DMS 273 treated with DMSO at 0.1 percent for 48 hours (cell line): ENCODE measurements around the gene ACYP2.
A peak's percentile ranks its signal among the peaks of the same experiment; 100 is the strongest.
"Not testable (repeated sequence)": the region's sequence is repeated elsewhere in the genome, so short reads cannot be mapped to it uniquely, and the experiment has no call there.

Experiments used
- DNase-seq: peaks from one replicate; lab custom pipeline; 2025; lab: John Stamatoyannopoulos, UW

The ACYP2 gene

DNA sequence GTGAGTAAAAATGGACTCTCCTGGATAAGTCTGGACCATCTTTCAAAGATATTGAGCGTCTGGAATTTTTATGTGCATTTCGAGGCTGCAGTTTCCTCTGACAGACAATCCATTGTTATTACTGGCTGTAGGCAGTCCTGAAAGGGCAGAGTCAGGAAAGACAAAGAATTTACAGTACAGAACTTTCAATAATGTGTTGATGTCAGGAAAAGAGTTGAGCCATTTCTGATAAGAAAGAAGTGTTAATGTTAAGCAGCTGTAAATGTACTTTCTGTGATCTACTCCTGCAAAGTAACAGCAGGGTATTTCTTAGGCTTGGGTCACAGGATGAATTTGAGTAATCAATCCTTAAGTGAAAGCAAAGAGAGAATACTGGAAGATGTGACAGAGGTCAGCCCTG lies 110.8 kb downstream of the ACYP2 start:
- DNase-seq = no peak

DNA sequence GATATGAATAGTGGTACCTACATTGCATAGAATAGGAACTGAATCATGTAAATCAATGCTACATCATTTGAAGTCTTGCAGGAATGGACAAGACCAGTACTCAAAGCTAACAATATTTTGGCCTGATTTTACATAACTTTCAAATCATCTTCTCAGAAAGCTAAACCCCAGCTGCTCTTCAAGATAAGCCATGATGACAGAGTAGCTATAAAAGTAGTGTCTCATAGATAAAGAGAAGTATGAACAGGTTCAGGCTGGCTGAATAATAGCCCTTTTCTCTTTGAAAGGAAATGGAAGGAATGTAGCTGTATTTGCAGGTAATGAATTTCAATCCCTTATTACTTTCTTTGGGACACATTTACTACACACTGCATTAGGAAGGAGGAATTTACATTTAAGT lies 112.4 kb downstream of the ACYP2 start:
- DNase-seq = no peak

DNA sequence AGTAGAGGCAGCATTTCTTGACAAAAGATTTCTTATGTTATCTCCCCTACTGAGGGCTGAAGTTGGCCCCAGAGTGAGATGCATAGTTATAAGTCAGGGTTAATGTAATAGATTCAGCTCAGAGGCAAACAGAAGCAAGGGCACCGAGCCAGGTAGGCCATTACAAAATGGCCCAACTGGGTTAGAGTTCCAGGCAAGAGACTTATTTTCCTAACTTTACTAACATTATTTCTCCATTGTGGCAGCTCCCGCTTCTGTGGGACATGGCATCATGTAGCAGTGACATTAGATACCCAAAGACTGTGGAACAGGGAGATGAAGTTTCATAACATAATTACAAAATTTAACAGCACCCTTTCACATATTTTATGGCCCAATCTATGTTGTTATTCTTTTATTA lies 113.5 kb downstream of the ACYP2 start:
- no peak for DNase-seq

GRCh38 chr2:54233832-54234649 lies 118.6 kb downstream of the ACYP2 start:
- DNase-seq = no peak

DNA sequence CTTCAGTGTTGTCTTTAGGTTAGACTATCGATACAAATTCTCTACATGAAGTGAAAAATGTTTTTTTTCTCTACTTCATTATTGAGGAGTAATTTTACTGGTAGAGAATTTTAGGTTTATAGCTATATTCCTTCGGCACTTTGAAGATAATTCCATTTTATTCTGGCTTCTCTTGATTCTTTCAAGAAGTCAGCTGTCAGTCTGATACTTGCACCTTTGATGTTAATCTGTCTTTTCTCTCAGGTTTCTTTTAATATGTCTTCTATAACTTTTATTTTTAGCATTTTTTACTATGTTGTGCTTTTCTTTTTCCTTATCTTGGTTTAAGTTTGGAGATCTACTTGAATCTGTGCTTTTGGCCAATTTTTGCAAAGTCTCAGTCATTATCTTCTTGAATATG lies 122.0 kb downstream of the ACYP2 start:
- no peak for DNase-seq

GRCh38 chr2:54239427-54239826 lies 124.0 kb downstream of the ACYP2 start:
- DNase-seq = peak; percentile 47

GRCh38 chr2:54240515-54241469 lies 125.4 kb downstream of the ACYP2 start:
- no peak for DNase-seq

- DNase-seq = no peak
Observed at GRCh38 chr2:54247115-54247514, 131.7 kb downstream of the ACYP2 start.

DNA sequence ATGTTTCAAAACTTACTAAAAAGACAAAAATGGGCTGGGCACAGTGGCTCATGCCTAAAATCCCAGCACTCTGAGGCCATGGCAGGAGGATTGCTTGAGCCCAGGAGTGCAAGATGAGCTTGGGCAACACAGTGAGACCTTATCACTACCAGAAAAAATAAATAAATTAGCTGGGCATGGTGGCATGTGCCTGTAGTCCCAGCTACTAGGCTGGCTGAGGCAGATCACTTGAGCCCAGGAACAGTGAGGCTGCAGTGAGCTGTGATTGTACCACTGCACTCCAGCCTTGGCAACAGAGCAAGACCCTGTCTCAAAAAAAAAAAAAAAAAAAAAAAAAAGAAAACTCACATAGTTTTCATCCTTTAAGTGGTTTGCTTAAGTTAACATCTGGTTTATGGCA lies 134.2 kb downstream of the ACYP2 start:
- DNase-seq = no peak

- DNase-seq = no peak
Observed at GRCh38 chr2:54254180-54254579, 138.8 kb downstream of the ACYP2 start.

DNA sequence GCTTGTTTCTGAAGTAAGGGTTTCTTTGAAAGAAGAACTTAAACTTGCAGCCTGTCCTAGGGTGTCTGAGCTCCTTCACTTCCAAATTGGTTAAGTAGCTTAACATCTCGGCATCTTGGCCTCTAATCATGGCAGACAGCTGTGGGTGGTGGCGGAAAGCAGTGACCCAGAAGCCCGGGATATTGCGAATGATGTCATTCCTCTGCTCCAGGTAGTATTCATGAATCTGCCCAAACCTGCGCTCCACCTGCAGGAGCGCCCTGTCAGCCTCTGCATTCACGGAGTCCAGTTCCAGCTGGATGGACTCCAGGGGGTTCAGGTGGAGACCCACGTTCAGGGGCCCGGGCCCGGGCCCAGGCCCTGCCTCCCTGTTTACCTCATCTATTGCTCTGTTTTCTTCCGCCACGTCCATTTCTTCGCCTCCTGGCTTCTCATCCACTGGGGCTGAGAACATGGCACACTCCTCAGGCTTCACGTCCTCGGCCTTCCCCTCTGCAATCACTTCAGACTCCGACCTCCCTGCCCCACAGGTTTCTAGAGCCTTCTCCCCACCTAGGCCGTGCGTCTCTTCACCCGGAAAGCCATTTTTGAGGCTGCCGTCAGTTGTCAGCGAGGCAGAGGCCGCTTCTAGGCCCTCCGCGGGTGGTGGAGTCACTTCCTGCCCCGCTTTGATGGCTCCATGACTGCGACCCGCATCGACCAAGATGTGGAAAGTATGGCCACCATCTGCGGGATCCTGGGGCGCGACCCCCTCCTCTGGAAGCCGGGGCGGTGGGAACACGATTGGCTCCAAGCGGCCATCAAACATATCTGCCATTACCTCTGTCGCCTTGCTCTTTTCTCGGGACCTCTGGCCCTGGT lies 140.0 kb downstream of the ACYP2 start:
- no peak for DNase-seq

DNA sequence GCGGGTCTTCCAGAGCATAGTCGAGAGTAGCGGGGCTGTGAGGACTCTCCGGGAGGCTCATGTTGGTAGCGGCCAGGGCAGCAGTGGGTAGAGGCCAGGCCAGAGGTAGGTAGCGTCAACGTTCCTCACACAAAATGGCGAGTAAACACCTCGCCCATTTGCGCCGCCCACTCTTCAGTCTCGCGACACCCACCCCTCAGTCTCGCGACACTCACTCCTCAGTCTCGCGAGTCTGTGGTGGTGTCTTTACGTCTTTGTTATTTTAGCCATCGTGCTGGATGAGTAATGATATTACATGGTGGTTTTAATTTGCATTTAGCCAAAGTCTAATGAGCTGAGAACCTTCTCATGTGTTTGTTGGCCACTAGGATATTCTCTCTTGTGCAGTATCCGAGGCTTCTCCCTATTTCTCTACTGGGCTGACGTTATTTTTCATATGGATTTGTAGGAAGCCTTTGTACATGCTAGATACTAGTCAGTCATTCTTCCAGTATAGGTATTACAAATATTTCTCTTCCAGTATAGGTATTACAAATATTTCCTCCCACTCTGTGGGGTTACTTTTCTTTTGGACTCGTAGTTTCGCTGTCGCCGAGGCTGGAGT lies 140.8 kb downstream of the ACYP2 start, which contains the start of gene TSPYL6:
Gene TSPYL6, minus strand, starts transcription at position 139 of the 604 bp plus-strand sequence. Its CDS starts 78 bp downstream, at position 61.
- no peak for DNase-seq

GRCh38 chr2:54258166-54258565 lies 142.8 kb downstream of the ACYP2 start:
- DNase-seq = no peak

DNA sequence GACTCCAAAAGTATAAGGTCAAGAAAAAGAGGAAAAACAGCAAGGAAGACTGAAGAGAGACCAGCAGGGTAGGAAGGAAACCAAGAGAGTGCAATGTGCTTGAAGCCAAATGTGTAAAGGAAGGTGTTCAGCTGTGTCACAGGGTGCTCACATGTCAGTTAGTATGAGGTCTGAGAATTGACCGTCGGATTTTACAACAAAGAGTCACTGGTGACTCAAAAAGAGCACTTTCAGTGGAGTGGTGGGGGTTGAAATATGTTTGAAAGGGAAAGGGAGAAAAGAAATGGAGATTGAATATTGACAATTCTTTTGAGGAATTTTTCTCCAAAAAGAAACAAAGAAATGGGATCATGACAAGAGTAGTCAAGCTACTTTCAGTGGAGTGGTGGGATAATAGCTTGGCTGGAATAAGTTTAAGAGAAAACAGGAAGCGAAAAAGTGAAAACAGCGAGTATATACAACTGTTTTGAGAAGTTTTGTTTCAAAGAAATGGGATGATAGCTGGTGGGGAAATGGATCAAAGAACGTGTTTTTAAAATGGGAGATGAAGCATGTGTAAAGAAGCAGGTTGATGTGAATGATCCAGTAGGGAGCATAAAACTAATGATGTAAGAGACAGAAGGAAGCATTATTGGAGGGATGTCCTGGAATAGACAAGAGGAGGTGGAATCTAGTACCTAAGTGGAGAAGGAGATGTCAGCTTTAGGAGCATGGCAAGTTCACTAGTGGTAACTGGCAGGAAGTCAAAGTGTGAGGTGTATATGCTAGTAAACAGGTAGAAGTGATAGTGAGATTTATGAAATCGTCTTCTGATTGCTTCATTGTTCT lies 144.2 kb downstream of the ACYP2 start:
- DNase-seq = no peak

GRCh38 chr2:54260241-54260595 lies 144.8 kb downstream of the ACYP2 start:
- no peak for DNase-seq

DNA sequence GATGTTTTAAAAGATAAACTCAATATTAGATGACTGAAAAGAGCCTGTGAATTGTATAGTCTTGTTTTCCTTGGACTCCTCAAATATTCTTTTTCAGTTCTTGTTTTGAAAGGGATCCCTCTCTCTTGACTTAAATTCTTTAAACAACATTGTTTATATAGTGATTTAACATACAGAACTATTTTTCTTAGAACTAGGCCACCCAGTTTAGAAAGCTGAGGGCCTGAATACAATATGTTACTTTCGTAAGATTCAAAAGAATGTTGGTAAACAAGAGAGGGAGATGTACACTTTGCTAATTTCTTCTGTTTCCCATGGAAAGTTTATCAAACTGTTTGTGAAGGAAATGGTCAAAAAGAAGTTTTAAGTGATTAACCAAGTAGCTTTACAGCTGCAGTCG lies 146.1 kb downstream of the ACYP2 start:
- DNase-seq = no peak

- no peak for DNase-seq
Observed at GRCh38 chr2:54262015-54262765, 146.8 kb downstream of the ACYP2 start.

GRCh38 chr2:54265081-54265480 lies 149.7 kb downstream of the ACYP2 start:
- not testable (repeated sequence) for DNase-seq

DNA sequence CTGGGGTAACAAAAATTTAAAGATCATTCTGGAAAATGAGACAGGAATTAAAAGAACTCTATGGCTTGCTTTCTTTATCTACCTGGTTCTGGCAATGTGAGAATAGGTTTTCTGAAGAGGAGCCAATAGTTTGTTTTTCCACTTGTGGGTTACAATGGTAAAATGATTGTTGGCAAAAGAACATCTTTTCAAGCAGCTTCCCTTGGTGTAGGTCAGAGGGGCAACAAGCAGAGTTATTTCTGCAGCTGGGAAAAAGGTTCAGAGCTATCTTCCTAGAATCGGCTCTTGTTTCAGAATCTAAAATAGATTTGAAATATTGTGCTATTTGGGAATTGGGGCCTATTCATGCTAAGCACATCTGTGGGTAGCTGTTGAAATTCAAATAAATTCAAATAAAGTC lies 152.2 kb downstream of the ACYP2 start:
- DNase-seq = no peak

DNA sequence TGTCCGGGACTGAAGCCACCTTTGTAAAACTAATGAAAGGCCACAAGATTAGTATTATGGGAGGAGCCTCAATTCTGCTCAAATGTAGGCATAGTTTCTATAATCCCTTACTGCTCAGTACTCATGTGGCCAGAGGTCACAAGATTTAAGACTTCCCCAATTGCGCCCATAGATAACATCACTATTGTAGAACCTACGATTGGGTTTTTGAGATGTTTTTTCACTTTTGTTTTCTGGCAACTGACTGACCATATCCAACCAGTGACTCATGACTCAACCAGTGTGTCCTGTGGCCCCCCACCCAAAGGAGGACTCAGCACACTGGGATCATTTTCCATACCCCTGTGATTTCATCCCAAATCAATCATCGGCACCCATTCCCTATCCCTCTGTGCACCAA lies 155.8 kb downstream of the ACYP2 start:
- DNase-seq = no peak
